ENCODE results near the gene HMG20B.

HMG20B gene

GRCh38 chr19:3622224-3622623 is 49.5 kb downstream of the HMG20B start:
- DNase-seq: no peak

- DNase-seq: no peak
Measured at GRCh38 chr19:3623716-3624115, 51.0 kb downstream of the HMG20B start.

- no peak for DNase-seq
Measured at GRCh38 chr19:3625996-3626472, 53.3 kb downstream of the HMG20B start.

DNA sequence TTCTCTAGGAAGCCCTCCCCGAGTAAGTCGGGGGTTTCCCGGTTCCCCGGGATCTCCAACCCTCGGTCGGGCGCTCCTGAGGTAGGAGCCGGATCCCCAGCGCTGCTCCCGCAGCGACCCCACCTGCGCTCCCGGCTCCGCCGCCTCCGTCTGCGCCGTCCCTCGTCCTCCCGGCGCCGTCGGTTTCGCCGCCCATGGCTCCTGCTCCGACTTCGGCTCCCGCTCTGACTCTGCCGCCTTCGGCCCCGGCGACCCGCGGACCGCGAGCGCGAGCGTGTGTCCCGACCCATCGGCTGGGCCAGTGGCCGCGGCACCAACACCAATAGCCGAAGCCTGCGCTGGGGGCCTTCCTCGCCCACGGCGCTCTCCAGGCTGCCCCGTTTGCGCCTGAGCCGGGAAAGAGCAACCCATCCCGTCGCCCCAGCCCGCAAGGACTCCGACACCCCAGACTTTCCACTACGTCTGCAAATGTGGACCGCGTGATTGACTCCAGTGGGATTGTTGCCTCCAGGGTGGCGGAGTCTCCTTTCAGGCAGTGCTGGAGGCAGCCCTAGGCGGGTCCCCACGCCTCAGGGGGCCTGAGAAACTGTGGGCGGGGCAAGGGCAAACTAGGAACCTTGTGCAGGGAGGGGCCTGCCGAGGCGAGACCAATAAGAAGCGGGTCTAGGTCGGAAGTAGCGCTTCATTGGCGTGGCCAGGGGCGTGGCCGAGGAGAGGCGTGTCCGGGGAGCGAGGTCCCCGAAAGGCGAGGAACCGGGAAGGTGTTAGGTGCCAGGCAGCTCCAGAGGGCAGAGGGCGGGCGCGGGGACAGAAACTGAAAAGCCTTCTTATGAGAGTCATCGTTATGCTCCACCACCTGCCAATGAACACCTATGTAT is 54.0 kb downstream of the HMG20B start, which contains the start of gene CACTIN:
Gene CACTIN, minus strand, starts transcription at position 318 of the 878 bp plus-strand sequence. Its CDS starts 28 bp downstream, at position 290.
- peak; percentile 100 for DNase-seq

DNA sequence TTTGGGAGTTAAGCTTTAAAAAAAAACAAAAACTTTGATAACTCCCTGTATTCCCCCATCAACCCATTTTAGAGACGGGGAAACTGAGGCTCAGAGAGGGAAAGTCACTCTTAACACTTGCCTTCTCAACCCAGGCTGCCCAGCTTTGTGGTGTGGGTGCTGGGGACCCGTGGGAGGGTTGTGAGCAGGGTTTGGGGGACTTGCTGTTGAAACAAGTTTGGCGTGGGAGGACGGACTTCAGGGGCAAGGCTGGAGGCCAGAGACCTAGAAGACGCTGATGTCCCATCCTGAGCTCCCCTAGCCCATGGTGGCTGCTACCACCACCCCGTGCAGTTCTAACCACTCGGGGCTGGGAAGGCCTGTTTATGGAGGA is 54.6 kb downstream of the HMG20B start:
- no peak for DNase-seq
